HepG2 (cell line): ENCODE results near the gene ATP2B2.

ENCODE experiments used
- ARID2 ChIP-seq: sonication (generic); formaldehyde crosslinking; IDR thresholded peaks from 2 replicates; pipeline ENCODE4 v1.8.1; 2022; ENCODE audit warnings: mild to moderate bottlenecking, missing genetic modification reagents, borderline replicate concordance
- BRCA1 ChIP-seq: sonication (generic); formaldehyde crosslinking; IDR thresholded peaks from 2 replicates; pipeline ENCODE4 v1.4.0; 2020; ENCODE audit warnings: missing genetic modification reagents
- GABPA ChIP-seq, 2 experiments: IDR thresholded peaks; 2 replicates each; pipeline ENCODE4 v1.6.1; 2011 to 2016; ENCODE audit warnings: low read depth in 2 of 2, low read length in 1 of 2, missing biosample characterization in 1 of 2, missing genetic modification characterization in 1 of 2
- GZF1 ChIP-seq: sonication (generic); formaldehyde crosslinking; IDR thresholded peaks from 2 replicates; pipeline ENCODE4 v1.5.1; 2020; ENCODE audit warnings: mild to moderate bottlenecking, missing genetic modification reagents
- JARID2 ChIP-seq: sonication (generic); formaldehyde crosslinking; IDR thresholded peaks from 2 replicates; pipeline ENCODE4 v1.8.1; 2023; ENCODE audit warnings: missing genetic modification reagents, inconsistent platforms; ENCODE audit not compliant: insufficient replicate concordance
- TF ChIP-seq, protein P1 (sequence below): IDR thresholded peaks from 2 replicates; pipeline ENCODE4 v1.6.1; 2012; ENCODE audit warnings: inconsistent platforms
- TF ChIP-seq, protein P2 (sequence below): sonication (generic); formaldehyde crosslinking; IDR thresholded peaks from 2 replicates; pipeline ENCODE4 v1.5.0; 2020; ENCODE audit warnings: mild to moderate bottlenecking, missing genetic modification reagents, moderate library complexity
- TF ChIP-seq, protein P3 (sequence below): sonication (generic); formaldehyde crosslinking; IDR thresholded peaks from 2 replicates; pipeline ENCODE4 v1.4.0; 2020; ENCODE audit warnings: missing genetic modification reagents
- TF ChIP-seq, protein P4 (sequence below): IDR thresholded peaks from 2 replicates; pipeline ENCODE4 v1.6.1; 2012; ENCODE audit warnings: low read length, improper control_type of control experiment
- TF ChIP-seq, protein P5 (sequence below): sonication (generic); formaldehyde crosslinking; conservative IDR thresholded peaks from 2 replicates; pipeline ENCODE4 v1.4.0; 2020; ENCODE audit warnings: missing genetic modification reagents

DNA sequence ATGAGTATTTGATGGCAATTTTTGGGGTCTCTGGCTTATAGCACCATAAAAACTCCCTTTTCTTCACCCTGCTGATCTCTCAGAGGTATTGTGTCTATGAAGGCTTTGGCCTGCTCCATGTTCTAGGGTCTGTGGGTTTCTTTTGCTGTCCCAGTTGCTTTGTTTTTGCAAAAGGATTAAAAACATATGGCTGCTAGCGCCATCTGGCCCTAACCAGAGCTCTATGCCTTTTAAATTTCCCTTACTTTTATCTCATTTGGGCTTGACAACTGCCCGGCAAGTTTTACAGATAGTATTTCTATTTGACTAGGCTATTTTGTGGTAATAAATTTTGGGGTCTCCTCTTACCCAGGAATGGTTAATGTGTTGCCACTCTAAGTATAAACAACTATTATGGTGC is 206.2 kb downstream of the ATP2B2 start:
- TF ChIP-seq, protein P1, sequence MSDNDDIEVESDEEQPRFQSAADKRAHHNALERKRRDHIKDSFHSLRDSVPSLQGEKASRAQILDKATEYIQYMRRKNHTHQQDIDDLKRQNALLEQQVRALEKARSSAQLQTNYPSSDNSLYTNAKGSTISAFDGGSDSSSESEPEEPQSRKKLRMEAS = no peak
- TF ChIP-seq GABPA (IDR thresholded peaks at IDR 0.05; ENCODE audit: low read depth, low read length) = no peak
- TF ChIP-seq GABPA (CRISPR knock-in tag; IDR thresholded peaks at IDR 0.05; ENCODE audit: low read depth) = no peak
- TF ChIP-seq, protein P2, sequence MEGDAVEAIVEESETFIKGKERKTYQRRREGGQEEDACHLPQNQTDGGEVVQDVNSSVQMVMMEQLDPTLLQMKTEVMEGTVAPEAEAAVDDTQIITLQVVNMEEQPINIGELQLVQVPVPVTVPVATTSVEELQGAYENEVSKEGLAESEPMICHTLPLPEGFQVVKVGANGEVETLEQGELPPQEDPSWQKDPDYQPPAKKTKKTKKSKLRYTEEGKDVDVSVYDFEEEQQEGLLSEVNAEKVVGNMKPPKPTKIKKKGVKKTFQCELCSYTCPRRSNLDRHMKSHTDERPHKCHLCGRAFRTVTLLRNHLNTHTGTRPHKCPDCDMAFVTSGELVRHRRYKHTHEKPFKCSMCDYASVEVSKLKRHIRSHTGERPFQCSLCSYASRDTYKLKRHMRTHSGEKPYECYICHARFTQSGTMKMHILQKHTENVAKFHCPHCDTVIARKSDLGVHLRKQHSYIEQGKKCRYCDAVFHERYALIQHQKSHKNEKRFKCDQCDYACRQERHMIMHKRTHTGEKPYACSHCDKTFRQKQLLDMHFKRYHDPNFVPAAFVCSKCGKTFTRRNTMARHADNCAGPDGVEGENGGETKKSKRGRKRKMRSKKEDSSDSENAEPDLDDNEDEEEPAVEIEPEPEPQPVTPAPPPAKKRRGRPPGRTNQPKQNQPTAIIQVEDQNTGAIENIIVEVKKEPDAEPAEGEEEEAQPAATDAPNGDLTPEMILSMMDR (CRISPR knock-in tag) = no peak
- TF ChIP-seq JARID2 (CRISPR knock-in tag) = no peak
- TF ChIP-seq, protein P3, sequence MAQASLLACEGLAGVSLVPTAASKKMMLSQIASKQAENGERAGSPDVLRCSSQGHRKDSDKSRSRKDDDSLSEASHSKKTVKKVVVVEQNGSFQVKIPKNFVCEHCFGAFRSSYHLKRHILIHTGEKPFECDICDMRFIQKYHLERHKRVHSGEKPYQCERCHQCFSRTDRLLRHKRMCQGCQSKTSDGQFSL (CRISPR knock-in tag) = no peak
- TF ChIP-seq, protein P4, sequence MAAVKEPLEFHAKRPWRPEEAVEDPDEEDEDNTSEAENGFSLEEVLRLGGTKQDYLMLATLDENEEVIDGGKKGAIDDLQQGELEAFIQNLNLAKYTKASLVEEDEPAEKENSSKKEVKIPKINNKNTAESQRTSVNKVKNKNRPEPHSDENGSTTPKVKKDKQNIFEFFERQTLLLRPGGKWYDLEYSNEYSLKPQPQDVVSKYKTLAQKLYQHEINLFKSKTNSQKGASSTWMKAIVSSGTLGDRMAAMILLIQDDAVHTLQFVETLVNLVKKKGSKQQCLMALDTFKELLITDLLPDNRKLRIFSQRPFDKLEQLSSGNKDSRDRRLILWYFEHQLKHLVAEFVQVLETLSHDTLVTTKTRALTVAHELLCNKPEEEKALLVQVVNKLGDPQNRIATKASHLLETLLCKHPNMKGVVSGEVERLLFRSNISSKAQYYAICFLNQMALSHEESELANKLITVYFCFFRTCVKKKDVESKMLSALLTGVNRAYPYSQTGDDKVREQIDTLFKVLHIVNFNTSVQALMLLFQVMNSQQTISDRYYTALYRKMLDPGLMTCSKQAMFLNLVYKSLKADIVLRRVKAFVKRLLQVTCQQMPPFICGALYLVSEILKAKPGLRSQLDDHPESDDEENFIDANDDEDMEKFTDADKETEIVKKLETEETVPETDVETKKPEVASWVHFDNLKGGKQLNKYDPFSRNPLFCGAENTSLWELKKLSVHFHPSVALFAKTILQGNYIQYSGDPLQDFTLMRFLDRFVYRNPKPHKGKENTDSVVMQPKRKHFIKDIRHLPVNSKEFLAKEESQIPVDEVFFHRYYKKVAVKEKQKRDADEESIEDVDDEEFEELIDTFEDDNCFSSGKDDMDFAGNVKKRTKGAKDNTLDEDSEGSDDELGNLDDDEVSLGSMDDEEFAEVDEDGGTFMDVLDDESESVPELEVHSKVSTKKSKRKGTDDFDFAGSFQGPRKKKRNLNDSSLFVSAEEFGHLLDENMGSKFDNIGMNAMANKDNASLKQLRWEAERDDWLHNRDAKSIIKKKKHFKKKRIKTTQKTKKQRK = no peak
- TF ChIP-seq, protein P5, sequence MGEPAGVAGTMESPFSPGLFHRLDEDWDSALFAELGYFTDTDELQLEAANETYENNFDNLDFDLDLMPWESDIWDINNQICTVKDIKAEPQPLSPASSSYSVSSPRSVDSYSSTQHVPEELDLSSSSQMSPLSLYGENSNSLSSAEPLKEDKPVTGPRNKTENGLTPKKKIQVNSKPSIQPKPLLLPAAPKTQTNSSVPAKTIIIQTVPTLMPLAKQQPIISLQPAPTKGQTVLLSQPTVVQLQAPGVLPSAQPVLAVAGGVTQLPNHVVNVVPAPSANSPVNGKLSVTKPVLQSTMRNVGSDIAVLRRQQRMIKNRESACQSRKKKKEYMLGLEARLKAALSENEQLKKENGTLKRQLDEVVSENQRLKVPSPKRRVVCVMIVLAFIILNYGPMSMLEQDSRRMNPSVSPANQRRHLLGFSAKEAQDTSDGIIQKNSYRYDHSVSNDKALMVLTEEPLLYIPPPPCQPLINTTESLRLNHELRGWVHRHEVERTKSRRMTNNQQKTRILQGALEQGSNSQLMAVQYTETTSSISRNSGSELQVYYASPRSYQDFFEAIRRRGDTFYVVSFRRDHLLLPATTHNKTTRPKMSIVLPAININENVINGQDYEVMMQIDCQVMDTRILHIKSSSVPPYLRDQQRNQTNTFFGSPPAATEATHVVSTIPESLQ (CRISPR knock-in tag) = no peak
- TF ChIP-seq BRCA1 (CRISPR knock-in tag) = no peak
- no peak for TF ChIP-seq ARID2 (CRISPR knock-in tag)
- TF ChIP-seq GZF1 = no peak
